ENCODE measurements around the gene CARNS1.

Gene CARNS1

GRCh38 chr11:67395555-67396258 is 19.8 kb upstream of the CARNS1 start:
- H3K4me3 ChIP-seq (ENCODE audit: severe bottlenecking) = no peak overlapping the region
- no peak for DNase-seq (ENCODE audit: low spot score)
- ATAC-seq (ENCODE audit: low read depth) = no peak
- no peaks in the 10 kb centered on the region for H3K27me3 ChIP-seq (ENCODE audit: insufficient read depth, poor library complexity, severe bottlenecking)
- no peaks in the 10 kb centered on the region for H3K4me1 ChIP-seq (ENCODE audit: insufficient read depth, poor library complexity, severe bottlenecking)
- no peak overlapping the region for H3K27ac ChIP-seq (ENCODE audit: poor library complexity, severe bottlenecking)
- H3K36me3 ChIP-seq (ENCODE audit: low read depth) = peaks cover 52% of the 10 kb centered on the region
- no peaks in the 10 kb centered on the region for H3K9me3 ChIP-seq (ENCODE audit: severe bottlenecking)
- TF ChIP-seq CTCF (IDR thresholded peaks at IDR 0.05; ENCODE audit: poor library complexity, severe bottlenecking) = no peak

GRCh38 chr11:67396259-67396581 is 19.3 kb upstream of the CARNS1 start:
- Histone ChIP-seq H3K36me3 (ENCODE audit: low read depth) (peaks cover 52% of the 10 kb centered on the region), H3K4me3 (ENCODE audit: severe bottlenecking) (no peak overlapping the region), H3K4me1 (ENCODE audit: insufficient read depth, poor library complexity, severe bottlenecking) (no peaks in the 10 kb centered on the region), H3K9me3 (ENCODE audit: severe bottlenecking) (no peaks in the 10 kb centered on the region), H3K27ac (ENCODE audit: poor library complexity, severe bottlenecking) (no peak overlapping the region), H3K27me3 (ENCODE audit: insufficient read depth, poor library complexity, severe bottlenecking) (no peaks in the 10 kb centered on the region)
- no peak for TF ChIP-seq CTCF (IDR thresholded peaks at IDR 0.05; ENCODE audit: poor library complexity, severe bottlenecking)
- no peak for ATAC-seq (ENCODE audit: low read depth)
- no peak for DNase-seq (ENCODE audit: low spot score)

- H3K4me1 ChIP-seq (ENCODE audit: insufficient read depth, poor library complexity, severe bottlenecking) = no peaks in the 10 kb centered on the region
- H3K4me3 ChIP-seq (ENCODE audit: severe bottlenecking) = no peak overlapping the region
Measured at GRCh38 chr11:67396587-67397389, 18.7 kb upstream of the CARNS1 start.

GRCh38 chr11:67397536-67397935 is 17.9 kb upstream of the CARNS1 start:
- TF ChIP-seq CTCF (IDR thresholded peaks at IDR 0.05; ENCODE audit: poor library complexity, severe bottlenecking) = no peak
- Histone ChIP-seq H3K36me3 (ENCODE audit: low read depth) (peaks cover 52% of the 10 kb centered on the region), H3K27me3 (ENCODE audit: insufficient read depth, poor library complexity, severe bottlenecking) (no peaks in the 10 kb centered on the region), H3K27ac (ENCODE audit: poor library complexity, severe bottlenecking) (no peak overlapping the region), H3K4me3 (ENCODE audit: severe bottlenecking) (no peak overlapping the region), H3K9me3 (ENCODE audit: severe bottlenecking) (no peaks in the 10 kb centered on the region), H3K4me1 (ENCODE audit: insufficient read depth, poor library complexity, severe bottlenecking) (no peaks in the 10 kb centered on the region)
- DNase-seq (ENCODE audit: low spot score) = no peak
- no peak for ATAC-seq (ENCODE audit: low read depth)

More at GRCh38 chr11:67396587-67397389, 18.7 kb upstream of the CARNS1 start:
- no peak for ATAC-seq (ENCODE audit: low read depth)
- Histone ChIP-seq H3K27me3 (ENCODE audit: insufficient read depth, poor library complexity, severe bottlenecking) (no peaks in the 10 kb centered on the region), H3K27ac (ENCODE audit: poor library complexity, severe bottlenecking) (no peak overlapping the region), H3K9me3 (ENCODE audit: severe bottlenecking) (no peaks in the 10 kb centered on the region), H3K36me3 (ENCODE audit: low read depth) (peaks cover 52% of the 10 kb centered on the region)
- TF ChIP-seq CTCF (IDR thresholded peaks at IDR 0.05; ENCODE audit: poor library complexity, severe bottlenecking) = no peak
- no peak for DNase-seq (ENCODE audit: low spot score)

All from RWPE2 (cell line).